Endothelial cell of umbilical vein (primary cell): ENCODE data around the gene ARHGEF28. TPM values are rescaled to one million over a fixed set of nuclear protein-coding genes. Genes with fewer than 3 reads are reported as not detected.

Experiments used
- BruUV-seq: library from RNA; stranded (reverse); fragments of 400-500 nt; replicated peaks from 2 replicates; lab custom pipeline; 2021; lab: Mats Ljungman, UMichigan
- CTCF ChIA-PET: fragments of 300-600, 350-600 bp; sonication (Branson Sonifier 250); formaldehyde crosslinking; loops from one replicate; lab custom pipeline; 2021; ENCODE audit warnings: antibody characterized with exemption, inconsistent platforms; lab: Charles Lee
- POLR2A ChIA-PET: fragments of 300-600, 350-600 bp; sonication (Branson Sonifier 250); formaldehyde crosslinking; loops from one replicate; lab custom pipeline; 2021; ENCODE audit warnings: antibody characterized with exemption, inconsistent platforms; lab: Charles Lee
- DNase-seq: peaks from one replicate; pipeline ENCODE4 v3.0.0-alpha.2; 2011; ENCODE audit warnings: low read depth, low spot score
- FAIRE-seq: peaks from 2 replicates; lab custom pipeline; 2011; peaks lifted over from hg19 to GRCh38; lab: Jason Lieb, UNC
- H2AFZ ChIP-seq: 2 replicates; pipeline ENCODE4 v1.6.0; 2012; ENCODE audit warnings: low read depth, low read length, control low read depth, inconsistent platforms
- H3K27ac ChIP-seq: 2 replicates; pipeline ENCODE4 v1.5.1; 2011; ENCODE audit warnings: low read depth, mild to moderate bottlenecking, control low read depth, low read length, moderate library complexity; ENCODE audit not compliant: insufficient read depth
- H3K27me3 ChIP-seq, 2 experiments: 2 replicates each; pipeline versions ENCODE4 v1.6.0 to v1.6.1; 2011; ENCODE audit warnings: low read length in 2 of 2, mixed read lengths in 1 of 2; ENCODE audit not compliant: control insufficient read depth in 2 of 2, insufficient read depth in 2 of 2
- H3K36me3 ChIP-seq, 2 experiments: 2 replicates in 1 of 2; 3 replicates in 1 of 2; pipeline ENCODE4 v1.5.1; 2011; ENCODE audit warnings: low read length in 2 of 2, mild to moderate bottlenecking in 1 of 2, moderate library complexity in 1 of 2; ENCODE audit not compliant: control insufficient read depth in 2 of 2, insufficient read depth in 2 of 2; ENCODE audit errors: extremely low read depth in 1 of 2
- H3K4me1 ChIP-seq: 3 replicates; pipeline ENCODE4 v1.5.1; 2011; ENCODE audit warnings: mild to moderate bottlenecking, low read length; ENCODE audit not compliant: control insufficient read depth, insufficient read depth; ENCODE audit errors: extremely low read depth
- H3K4me2 ChIP-seq: 2 replicates; pipeline ENCODE4 v1.6.1; 2011; ENCODE audit warnings: low read length, control low read depth, mixed read lengths; ENCODE audit not compliant: insufficient read depth
- H3K4me3 ChIP-seq, 3 experiments: fragments of 200-600 bp in 1 of 3; sonication (generic), shearing (Covaris generic) in 1 of 3; replicated peaks in 1 of 3; 2 replicates each; pipeline ENCODE4 v1.5.1; 2011 to 2016; ENCODE audit warnings: control low read depth in 3 of 3, low read length in 3 of 3, mild to moderate bottlenecking in 2 of 3, inconsistent platforms in 1 of 3, low read depth in 1 of 3, moderate library complexity in 1 of 3; ENCODE audit not compliant: insufficient read depth in 1 of 3
- H3K79me2 ChIP-seq: 2 replicates; pipeline ENCODE4 v1.6.0; 2012; ENCODE audit warnings: low read length, inconsistent platforms; ENCODE audit not compliant: control insufficient read depth, insufficient read depth
- H3K9ac ChIP-seq: replicated peaks from 2 replicates; pipeline ENCODE3; 2011; ENCODE audit warnings: low read length, control low read depth; ENCODE audit not compliant: insufficient read depth; ENCODE audit errors: extremely low read depth
- H3K9me1 ChIP-seq: replicated peaks from 3 replicates; pipeline ENCODE4 v1.6.0; 2011; ENCODE audit warnings: mild to moderate bottlenecking, low read length; ENCODE audit not compliant: control insufficient read depth, insufficient read depth; ENCODE audit errors: extremely low read depth
- H3K9me3 ChIP-seq: replicated peaks from 2 replicates; pipeline ENCODE4 v1.5.1; 2012; ENCODE audit warnings: low read length, inconsistent platforms; ENCODE audit not compliant: control insufficient read depth, insufficient read depth
- H4K20me1 ChIP-seq: replicated peaks from 2 replicates; pipeline ENCODE3; 2011; ENCODE audit warnings: mild to moderate bottlenecking, low read length; ENCODE audit not compliant: control insufficient read depth, insufficient read depth; ENCODE audit errors: extremely low read depth
- EZH2 ChIP-seq: IDR thresholded peaks from 2 replicates; pipeline ENCODE4 v1.6.1; 2012; ENCODE audit warnings: borderline replicate concordance, low read depth, mild to moderate bottlenecking, moderate library complexity, low read length, inconsistent platforms; ENCODE audit not compliant: severe bottlenecking
- FOS ChIP-seq: IDR thresholded peaks from 2 replicates; pipeline ENCODE4 v1.6.1; 2011; ENCODE audit warnings: mild to moderate bottlenecking, low read length, moderate library complexity, borderline replicate concordance; ENCODE audit not compliant: insufficient read depth
- GATA2 ChIP-seq: IDR thresholded peaks from 2 replicates; pipeline ENCODE4 v1.7.0; 2011; ENCODE audit warnings: low read depth, mild to moderate bottlenecking, moderate library complexity, mixed read lengths, low read length; ENCODE audit not compliant: insufficient read length, insufficient read depth
- JUN ChIP-seq: IDR thresholded peaks from 2 replicates; pipeline ENCODE4 v1.6.1; 2011; ENCODE audit warnings: borderline replicate concordance, low read depth; ENCODE audit not compliant: insufficient read length, insufficient read depth
- MAX ChIP-seq: IDR thresholded peaks from 2 replicates; pipeline ENCODE4 v1.6.1; 2011; ENCODE audit not compliant: insufficient read depth, insufficient read length
- MYC ChIP-seq: IDR thresholded peaks from one replicate; pipeline ENCODE4 v1.6.1; 2011; ENCODE audit warnings: mild to moderate bottlenecking, low read depth, low read length
- POLR2A ChIP-seq: IDR thresholded peaks from 2 replicates; pipeline ENCODE4 v1.6.1; 2012; ENCODE audit warnings: low read depth, mild to moderate bottlenecking, control low read depth, low read length
- POLR2AphosphoS5 ChIP-seq: IDR thresholded peaks from 2 replicates; pipeline ENCODE4 v1.6.1; 2012; ENCODE audit warnings: low read depth, mild to moderate bottlenecking, control low read depth, low read length, moderate library complexity; ENCODE audit not compliant: insufficient read depth
- dilution Hi-C: fragments of 300-500 bp; cut with MboI; formaldehyde crosslinking; loops from one replicate; pipeline ENCODE4 v1.15.0; 2019; ENCODE audit warnings: low sequenced_read_pairs; ENCODE audit not compliant: extremely low pct_ligation_motif_present
- intact Hi-C: fragments of 100-400 bp; cut with micrococcal nuclease; formaldehyde crosslinking; loops from one replicate; pipeline ENCODE4 v1.10.0; 2022
- polyA plus RNA-seq, 4 experiments: library from polyadenylated mRNA; depleted of rRNA in 3 of 4; stranded (reverse) in 3 of 4; unstranded in 1 of 4; fragments of >200 nt; gene quantifications; 2 replicates each; pipeline versions ENCODE4 v1.2.1 to v1.2.3, GENCODE V29; 2011 to 2012; ENCODE audit warnings: missing spikeins in 1 of 4
- total RNA-seq: library from RNA; stranded (reverse); gene quantifications from 2 replicates; pipeline ENCODE4 v1.2.3, GENCODE V29; 2021
- TF ChIP-seq, protein P1 (sequence below), 2 donors: IDR thresholded peaks; 1 replicate in 1 of 2; 2 replicates in 1 of 2; pipeline ENCODE4 v1.5.1; 2011; ENCODE audit warnings: low read length in 2 of 2, mild to moderate bottlenecking in 2 of 2, moderate library complexity in 2 of 2, control low read depth in 1 of 2, inconsistent platforms in 1 of 2, low read depth in 1 of 2; ENCODE audit not compliant: insufficient read depth in 1 of 2; ENCODE audit errors: extremely low read depth in 1 of 2

ARHGEF28 gene
- total and polyA plus RNA-seq, 2 donors (not counting 3 experiments of a cell fraction or from before 2014, with no cell fraction given) = 29.5 to 108 TPM

GRCh38 chr5:73830646-73831045, 204.7 kb downstream of the ARHGEF28 start:
- Histone ChIP-seq H3K4me2 (no peak overlapping the region), H3K4me1 (no peaks in the 10 kb centered on the region), H3K27ac (no peak overlapping the region), H3K36me3 (peaks cover 8 to 17% of the 10 kb centered on the region in 2 experiments), H3K79me2 (peaks cover 15% of the 10 kb centered on the region), H3K9me3 (no peaks in the 10 kb centered on the region), H3K9ac (no peak overlapping the region), H4K20me1 (peaks cover 2% of the 10 kb centered on the region), H2AFZ (no peak overlapping the region), H3K27me3 (no peaks in the 10 kb centered on the region), H3K9me1 (no peaks in the 10 kb centered on the region), H3K4me3 (no peak overlapping the region)
- dilution Hi-C loops = no loop called here
- no peak for TF ChIP-seq JUN
- no peak for TF ChIP-seq MAX
- no peak for TF ChIP-seq MYC
- TF ChIP-seq, protein P1, sequence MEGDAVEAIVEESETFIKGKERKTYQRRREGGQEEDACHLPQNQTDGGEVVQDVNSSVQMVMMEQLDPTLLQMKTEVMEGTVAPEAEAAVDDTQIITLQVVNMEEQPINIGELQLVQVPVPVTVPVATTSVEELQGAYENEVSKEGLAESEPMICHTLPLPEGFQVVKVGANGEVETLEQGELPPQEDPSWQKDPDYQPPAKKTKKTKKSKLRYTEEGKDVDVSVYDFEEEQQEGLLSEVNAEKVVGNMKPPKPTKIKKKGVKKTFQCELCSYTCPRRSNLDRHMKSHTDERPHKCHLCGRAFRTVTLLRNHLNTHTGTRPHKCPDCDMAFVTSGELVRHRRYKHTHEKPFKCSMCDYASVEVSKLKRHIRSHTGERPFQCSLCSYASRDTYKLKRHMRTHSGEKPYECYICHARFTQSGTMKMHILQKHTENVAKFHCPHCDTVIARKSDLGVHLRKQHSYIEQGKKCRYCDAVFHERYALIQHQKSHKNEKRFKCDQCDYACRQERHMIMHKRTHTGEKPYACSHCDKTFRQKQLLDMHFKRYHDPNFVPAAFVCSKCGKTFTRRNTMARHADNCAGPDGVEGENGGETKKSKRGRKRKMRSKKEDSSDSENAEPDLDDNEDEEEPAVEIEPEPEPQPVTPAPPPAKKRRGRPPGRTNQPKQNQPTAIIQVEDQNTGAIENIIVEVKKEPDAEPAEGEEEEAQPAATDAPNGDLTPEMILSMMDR (IDR thresholded peaks at IDR 0.05; ENCODE audit: extremely low read depth in 1 of 2, insufficient read depth in 1 of 2, low read depth in 1 of 2, low read length in 2 of 2) = no peak
- TF ChIP-seq FOS = no peak
- no peak for TF ChIP-seq POLR2A
- no peak for TF ChIP-seq POLR2AphosphoS5
- no peak for TF ChIP-seq EZH2
- no peak for TF ChIP-seq GATA2
- DNase-seq (no peak), FAIRE-seq (no peak)
- ChIA-PET CTCF (interaction anchor here (0.6 kb wide), 1 partner anchor 18 kb away, joined by 3 read pairs; no protein-coding TSS in a partner anchor), POLR2A (no interaction called here)
- BruUV-seq = no TSS peak
- intact Hi-C loops = no loop called here
